HS-5 (cell line): ENCODE measurements around the gene TYW5.

Experiments used
- DNase-seq: peaks from one replicate; pipeline ENCODE4 v3.0.0-alpha.2; 2012; ENCODE audit warnings: low read depth

TYW5 gene

DNA sequence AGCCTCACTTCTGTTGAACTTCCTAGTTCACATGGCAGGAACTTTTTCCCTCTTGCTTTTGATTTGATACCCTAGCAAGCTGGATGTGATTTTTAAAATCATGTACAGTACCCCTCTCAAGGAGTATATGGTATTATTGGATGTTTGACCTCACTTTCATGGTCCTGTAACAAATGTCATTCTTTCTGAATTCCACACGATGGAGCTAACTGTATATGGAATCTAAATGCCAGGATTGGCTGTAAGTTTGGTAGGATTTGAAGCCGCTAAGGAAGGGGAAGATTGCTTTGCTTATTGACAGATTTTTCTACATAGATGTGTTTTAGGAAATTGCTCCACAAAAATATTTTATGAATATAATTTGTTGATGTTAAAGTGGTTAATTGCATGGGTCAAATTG lies 18.4 kb upstream of the TYW5 start:
- DNase-seq = no peak

DNA sequence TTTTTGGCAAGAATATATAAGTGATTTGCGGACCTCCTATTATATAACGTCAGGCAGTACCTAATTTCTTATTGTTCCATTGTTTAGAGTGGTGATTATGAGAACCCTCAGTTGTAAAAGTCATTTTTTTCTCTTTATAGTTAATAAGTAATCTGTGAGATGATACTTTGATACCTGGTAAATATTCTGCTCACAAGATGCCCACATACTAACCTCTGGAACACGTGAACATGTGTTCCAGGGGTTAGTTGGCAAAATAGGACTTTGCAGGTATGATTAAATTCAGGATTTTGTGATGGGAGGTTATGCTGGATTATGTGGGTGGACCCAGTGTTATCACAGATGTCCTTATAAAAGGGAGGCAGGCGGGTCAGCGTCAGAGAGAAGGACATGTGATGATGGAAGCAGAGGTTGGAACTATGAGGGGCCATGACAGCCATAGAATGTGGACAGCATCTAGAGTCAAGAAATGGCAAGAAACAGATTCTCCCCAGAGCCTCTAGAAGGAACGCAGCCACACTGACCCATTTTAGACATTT lies 16.9 kb upstream of the TYW5 start:
- no peak for DNase-seq

- DNase-seq = no peak
Measured at GRCh38 chr2:199968126-199968525, 12.8 kb upstream of the TYW5 start.

- DNase-seq = no peak
Measured at GRCh38 chr2:199966976-199967375, 11.7 kb upstream of the TYW5 start.

DNA sequence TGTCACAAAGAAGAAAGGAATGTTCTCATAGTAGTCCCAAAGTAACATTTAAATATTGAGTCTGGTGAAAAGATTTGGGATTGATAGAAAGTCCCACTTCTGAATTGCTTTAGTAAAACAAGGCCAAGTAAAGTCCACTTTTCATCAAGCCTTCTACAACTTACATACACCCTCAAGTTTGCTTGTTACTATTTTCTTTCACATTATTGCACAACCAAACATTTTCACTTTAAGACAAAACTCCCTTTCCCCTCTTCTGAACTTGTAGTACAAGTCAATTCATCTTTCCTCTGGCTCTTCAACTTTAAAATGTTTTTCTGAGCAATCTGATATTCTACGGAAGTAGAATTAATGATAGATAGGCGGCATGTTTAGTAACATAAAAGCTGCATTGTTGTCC lies 11.1 kb upstream of the TYW5 start:
- no peak for DNase-seq

GRCh38 chr2:199962203-199962602 lies 6.9 kb upstream of the TYW5 start:
- no peak for DNase-seq

DNA sequence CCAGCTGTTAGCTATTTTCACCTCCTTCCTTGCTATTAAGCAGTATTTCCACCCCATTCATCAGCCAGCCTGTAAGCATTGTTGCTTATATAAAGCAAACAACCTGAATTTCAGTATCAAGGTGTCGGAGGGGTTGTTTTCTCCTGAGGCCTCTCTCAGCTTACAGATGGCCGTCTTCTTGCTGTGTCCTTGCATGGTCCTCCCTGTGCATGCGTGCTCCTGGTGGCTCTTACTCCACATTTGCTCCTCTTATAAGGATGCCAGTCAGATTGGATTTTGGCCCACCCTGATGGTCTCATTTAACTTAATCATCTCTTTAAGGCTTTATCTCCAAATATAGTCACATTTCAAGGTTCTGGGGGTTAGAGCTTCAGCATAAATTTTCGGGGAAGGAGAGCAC lies 2.7 kb upstream of the TYW5 start:
- DNase-seq = no peak

DNA sequence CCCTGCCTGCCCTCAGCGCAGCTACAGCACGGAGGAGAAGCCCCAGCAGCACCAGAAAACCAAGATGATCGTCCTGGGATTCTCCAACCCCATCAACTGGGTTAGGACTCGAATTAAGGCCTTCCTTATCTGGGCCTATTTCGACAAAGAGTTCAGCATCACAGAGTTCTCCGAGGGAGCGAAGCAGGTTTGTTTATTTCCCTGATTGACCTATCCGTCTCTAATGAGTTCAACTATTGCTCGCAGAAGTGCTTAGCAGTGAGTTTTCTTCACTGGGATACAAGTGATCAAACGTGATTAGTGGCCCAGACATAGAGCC lies 730 bp upstream of the TYW5 start:
- DNase-seq = no peak

DNA sequence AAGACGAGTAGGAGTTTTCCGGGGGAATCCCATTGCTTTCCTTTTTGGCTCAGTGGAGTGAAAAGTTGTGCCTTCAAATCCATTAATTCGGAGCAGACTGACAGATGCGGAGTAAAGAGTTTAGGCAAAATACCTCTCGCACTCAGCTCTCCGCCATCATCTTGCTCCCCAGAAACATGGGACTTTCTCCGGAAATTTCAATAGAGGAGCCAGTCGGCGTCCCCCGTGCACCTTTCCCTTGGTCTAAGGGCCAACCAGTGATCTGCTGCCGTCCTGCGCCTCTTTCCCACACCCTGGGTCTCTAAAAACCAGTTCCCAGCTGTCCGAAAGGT lies 318 bp downstream of the TYW5 start:
- DNase-seq = no peak

DNA sequence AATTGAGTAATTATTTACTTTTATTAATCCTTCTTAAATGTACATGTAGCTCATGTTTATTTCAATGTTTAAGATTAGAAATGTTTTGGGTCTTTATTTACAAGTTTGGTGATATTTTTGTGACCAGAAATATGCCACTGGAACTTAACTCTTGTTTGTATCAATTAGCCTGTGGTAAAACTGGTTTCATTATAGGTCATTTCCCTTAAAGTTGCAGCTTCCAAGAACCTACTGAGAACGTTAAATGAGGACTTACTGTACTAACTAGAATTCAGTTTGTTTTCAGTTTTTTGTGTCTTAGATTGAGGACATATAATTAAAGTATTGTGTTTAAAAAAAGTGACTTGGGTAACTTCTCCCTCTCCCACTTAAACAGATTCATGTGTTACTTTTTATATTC lies 4.3 kb downstream of the TYW5 start:
- no peak for DNase-seq

- no peak for DNase-seq
Measured at GRCh38 chr2:199950396-199950795, 4.9 kb downstream of the TYW5 start.

DNA sequence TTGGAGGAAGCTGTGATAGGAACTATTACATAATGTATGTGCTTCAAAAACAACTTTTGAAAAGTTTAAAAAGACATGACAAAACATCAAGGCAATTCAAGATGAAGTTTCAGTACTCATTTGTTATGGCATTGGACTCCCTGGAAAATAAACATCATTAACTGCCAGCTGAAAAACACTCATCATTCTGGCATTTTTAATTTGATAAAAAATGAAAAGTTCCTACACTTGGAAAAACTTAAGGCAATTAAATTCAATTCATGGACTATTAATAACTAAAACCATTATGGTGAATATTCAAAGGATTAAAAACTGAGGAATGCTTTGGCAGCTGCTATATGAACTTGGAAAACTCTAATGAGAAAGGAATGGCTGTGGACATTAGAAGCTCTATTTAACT lies 8.5 kb downstream of the TYW5 start:
- DNase-seq = no peak

GRCh38 chr2:199946196-199946595 lies 9.1 kb downstream of the TYW5 start:
- DNase-seq = no peak

DNA sequence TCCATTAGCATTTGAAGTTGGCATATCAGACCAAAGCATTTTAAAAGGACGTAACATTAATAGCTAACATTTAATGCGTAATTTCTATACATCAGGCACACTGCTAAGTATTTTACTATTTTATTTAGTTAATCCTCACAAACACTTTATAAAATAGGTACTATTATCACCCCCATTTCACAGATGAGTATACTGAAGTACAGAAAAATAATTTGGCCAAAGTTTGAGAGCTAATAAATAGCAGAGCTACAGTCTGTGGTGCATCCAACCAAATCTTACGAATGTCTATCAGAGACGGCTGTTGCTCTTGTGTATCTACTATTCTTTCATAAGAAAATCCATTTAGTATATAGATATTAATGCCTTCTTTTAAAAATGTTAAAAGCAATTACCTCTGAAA lies 11.9 kb downstream of the TYW5 start:
- DNase-seq = no peak

GRCh38 chr2:199940373-199940772 lies 14.9 kb downstream of the TYW5 start:
- no peak for DNase-seq

DNA sequence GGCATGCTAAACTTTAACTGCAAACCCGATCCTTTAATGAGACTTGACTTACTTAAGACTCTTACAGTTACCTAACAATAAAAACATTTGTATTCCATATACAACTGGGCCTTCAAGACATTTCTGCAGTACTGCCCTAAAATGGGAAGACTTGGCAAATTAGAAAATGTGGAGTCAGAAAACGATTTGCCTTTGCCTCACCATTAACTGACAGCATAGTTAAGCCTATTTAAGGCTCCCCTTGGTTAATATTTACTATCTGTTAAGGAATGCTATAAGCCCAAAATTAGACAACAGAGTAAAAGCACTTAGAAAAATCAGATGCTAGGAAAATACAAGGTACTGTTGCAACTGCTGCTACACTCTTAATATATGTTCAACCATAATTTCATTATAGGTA lies 18.7 kb downstream of the TYW5 start:
- no peak for DNase-seq

DNA sequence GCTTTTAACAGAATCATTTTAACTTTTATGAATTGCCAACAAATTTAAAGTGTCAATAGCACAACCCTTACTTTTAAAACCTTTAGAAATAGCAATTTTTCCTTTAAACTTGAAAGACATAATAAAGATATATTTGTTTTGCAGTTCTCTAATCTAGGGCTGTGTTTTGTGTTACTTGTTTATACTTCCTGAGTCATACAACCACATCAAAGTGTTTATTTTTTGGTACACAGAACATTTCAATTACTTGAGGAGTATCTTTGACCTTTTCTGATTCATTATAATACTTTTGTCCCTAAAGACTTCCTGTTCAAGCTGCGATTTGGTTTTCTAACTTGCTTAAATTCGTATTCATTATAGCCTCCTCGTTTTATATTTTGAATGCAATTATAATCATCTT lies 21.8 kb downstream of the TYW5 start:
- no peak for DNase-seq

DNA sequence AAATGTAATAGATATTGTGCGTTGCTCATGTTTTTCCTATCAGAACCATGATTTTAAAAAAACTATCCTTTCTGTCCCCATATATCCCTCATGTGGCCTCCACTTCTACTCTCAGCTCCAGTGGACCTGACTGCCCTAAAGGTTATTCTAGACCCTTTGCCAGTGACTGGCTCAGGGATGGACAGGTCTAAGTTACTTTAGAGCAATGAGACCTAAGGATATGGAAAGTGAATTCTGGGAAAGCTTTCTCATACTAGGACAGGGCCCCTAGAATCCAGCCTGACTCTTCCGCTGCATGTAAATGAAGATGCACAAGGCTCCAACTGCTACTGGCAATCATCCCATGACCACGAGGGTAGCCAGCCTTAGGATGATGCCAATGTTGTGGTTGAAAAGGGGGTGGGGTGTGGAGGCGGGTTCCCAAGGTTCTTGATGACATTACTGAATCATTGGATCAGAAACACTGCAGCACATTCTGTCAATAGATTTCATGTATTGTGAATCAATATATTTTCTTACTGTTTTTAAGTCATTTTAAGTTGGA lies 22.9 kb downstream of the TYW5 start:
- no peak for DNase-seq

DNA sequence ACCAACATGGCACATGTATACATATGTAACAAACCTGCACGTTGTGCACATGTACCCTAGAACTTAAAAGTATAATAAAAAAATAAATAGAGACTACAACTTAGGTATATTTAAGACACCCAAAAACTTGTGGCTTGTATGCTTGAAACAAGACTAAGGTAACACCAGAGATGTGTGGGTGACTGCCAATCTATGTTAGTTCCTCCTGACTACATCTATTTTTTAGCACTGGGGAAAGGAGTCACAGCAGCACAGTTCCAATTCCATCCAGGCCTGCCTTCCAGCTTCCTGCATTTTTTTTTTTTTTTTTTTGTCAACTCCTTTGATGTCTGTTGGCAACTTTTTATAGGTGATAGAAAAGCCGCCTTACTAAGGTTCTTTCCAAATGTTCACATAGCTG lies 26.0 kb downstream of the TYW5 start:
- DNase-seq = no peak

GRCh38 chr2:199928626-199929025 lies 26.7 kb downstream of the TYW5 start:
- DNase-seq = no peak

- no peak for DNase-seq
Measured at GRCh38 chr2:199928226-199928625, 27.1 kb downstream of the TYW5 start.

GRCh38 chr2:199926806-199927205 lies 28.5 kb downstream of the TYW5 start:
- DNase-seq = no peak

DNA sequence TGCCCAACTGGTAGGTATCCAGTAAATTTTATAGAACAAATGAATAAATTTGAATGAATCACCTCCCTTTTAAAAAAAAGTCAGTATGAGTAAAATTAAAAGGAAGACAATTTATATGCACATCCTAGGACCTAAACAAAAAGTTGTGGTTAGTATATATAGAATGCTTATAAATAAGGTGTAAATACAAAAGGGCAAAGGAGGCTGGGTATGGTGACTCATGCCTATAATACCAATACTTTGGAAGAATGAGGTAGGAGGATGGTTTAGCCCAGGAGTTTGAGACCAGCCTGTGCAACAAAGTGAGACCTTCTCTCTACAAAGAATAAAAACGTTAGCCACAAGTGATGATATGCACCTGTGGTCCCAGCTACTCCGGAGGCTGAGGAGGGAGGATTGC lies 31.4 kb downstream of the TYW5 start:
- DNase-seq = no peak

DNA sequence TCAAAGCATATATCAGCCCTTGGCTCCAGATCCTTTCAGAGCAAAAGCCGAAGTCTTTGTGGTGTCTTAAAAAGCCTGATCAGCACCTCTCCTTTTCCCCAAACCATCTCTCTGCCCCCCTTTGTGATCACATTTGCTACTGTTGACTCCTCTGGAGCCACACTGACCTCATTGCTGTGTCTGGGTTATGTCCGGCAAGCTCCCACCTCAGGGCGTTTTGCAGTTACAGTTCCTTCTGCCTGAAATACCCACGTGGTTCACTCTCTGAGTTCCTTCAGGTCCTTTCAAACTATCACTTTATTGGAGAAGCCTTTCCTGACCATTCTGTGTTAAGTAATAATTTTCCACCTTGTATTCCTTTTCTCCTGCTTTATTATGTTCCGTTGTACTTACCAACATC lies 32.4 kb downstream of the TYW5 start:
- DNase-seq = no peak

- DNase-seq = no peak
Measured at GRCh38 chr2:199916980-199917379, 38.3 kb downstream of the TYW5 start.
